Stimulated activated CD4-positive, alpha-beta T cell treated with anti-CD3 and anti-CD28 coated beads, Interleukin-1b, Interleukin-23, amount 100 ng/mL, for 48 hours (primary cell): ENCODE results near the gene STUB1.
A peak's percentile ranks its signal among the peaks of the same experiment; 100 is the strongest.

Source experiments
- DNase-seq: peaks from one replicate; pipeline ENCODE4 v3.0.0-alpha.2; 2020

Gene STUB1

GRCh38 chr16:714558-715476 lies 34.6 kb downstream of the STUB1 start, which contains the start of gene METRN:
METRN (plus strand) TSS chr16:715118; CDS start chr16:715290, 172 bp downstream.
- peak; percentile 85 for DNase-seq

GRCh38 chr16:715477-716199 lies 35.4 kb downstream of the STUB1 start:
- DNase-seq = no peak

- no peak for DNase-seq
Observed at GRCh38 chr16:716200-716568, 36.0 kb downstream of the STUB1 start.

DNA sequence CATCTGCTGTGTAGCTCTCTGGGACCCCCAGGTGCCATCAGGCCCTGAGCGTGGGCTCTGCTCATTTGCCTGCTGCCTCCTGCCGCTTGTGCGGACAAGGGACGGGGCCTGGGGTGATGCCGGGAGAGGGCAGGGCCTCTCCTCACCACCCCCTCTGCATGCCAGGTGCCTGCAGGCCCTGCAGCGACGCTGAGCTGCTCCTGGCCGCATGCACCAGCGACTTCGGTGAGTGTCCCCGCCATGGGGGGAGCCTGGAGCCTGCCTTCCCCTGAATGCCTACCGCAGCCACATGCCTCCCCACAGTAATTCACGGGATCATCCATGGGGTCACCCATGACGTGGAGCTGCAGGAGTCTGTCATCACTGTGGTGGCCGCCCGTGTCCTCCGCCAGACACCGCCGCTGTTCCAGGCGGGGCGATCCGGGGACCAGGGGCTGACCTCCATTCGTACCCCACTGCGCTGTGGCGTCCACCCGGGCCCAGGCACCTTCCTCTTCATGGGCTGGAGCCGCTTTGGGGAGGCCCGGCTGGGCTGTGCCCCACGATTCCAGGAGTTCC lies 36.6 kb downstream of the STUB1 start:
- no peak for DNase-seq

DNA sequence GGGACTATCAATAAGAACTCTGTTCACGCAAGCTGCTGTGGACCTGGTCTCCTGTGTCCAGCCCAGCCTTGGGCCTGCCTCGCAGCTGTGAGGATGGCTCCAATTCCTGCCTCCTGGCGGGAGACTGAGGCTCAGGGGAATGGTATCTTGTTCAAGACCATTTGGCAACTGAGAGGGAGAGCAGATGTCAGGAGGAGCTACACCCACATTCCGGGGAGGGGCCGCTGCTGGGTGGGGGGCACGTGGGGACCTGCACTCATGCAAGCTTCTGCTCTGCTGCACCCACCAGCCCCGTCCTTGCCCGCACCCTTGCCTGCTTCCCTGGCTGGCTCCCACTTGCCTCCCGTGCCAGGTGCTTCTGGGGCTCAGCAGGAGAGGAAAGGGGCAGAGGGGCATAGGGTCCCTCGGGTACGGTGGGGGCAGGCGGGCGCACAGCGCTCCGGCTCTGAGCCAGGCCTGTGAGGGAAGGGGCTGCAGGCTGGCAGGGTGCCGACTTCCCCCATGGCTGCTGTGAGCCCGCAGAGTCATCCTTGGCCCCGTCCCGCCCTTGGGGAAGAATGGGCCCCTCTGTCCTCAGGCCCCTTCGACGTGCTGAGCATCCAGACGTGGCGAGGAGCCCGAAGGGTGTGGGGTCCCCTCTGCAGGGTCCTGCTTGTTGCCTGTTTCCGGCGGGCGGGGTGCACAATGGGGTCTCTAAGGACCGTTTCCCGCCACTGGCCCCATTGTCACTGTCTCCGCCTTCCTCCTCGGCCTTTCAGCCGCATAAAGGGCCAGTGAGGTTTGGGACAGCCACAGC lies 37.4 kb downstream of the STUB1 start:
- DNase-seq = no peak

DNA sequence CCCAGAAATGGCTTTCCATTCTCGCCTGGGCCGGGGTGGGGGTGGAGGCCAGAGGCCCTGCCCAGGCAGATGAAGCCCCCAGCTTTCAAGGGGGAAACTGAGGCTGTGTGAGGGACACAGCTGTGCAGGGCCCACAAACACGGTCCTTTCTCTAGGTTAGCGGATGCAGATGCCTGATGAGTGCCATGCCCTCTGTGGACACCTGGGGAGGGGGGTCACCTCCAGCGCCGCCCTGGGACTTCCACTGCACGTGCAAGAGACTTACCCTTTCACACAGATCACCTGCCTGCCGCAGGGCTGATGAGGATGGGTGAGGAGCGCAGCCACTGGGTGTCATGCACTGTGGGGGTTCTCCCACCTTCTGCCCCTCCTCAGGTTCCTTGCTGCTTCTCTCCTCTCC lies 38.2 kb downstream of the STUB1 start:
- no peak for DNase-seq

GRCh38 chr16:718922-719321 lies 38.7 kb downstream of the STUB1 start:
- DNase-seq = no peak

DNA sequence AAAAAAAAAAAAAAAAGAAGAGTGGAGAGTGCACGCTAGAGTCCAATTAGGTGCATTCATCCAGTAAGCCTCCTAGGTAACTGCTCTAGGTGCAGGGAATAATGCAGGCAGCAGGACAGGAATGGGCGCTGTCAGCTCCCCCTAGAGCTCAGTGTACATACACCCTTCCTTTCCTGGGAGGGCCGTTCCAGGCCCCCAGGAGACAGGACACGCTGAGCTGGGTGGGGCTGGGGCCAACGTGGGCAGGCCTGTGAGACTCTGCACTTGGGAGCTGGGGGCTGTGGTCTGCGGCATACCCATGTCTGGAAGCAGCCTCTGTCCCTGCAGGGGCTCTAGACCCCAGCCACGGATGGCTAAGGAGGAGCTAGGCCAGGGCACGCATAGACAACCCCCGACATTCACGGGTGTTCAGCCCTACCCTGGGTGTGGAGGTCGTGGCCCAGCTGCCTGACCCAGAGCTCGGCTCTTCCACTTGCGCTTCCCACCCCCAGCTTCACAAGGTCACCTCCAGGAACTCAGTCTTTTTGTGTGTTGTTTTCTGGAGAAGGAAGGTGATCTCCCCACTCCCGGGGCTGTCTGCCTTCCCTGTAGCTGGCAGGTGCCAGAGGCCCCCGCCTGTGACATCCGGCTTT lies 39.7 kb downstream of the STUB1 start:
- DNase-seq = no peak

- peak; percentile 46 for DNase-seq
Observed at GRCh38 chr16:720447-720989, 40.3 kb downstream of the STUB1 start.

DNA sequence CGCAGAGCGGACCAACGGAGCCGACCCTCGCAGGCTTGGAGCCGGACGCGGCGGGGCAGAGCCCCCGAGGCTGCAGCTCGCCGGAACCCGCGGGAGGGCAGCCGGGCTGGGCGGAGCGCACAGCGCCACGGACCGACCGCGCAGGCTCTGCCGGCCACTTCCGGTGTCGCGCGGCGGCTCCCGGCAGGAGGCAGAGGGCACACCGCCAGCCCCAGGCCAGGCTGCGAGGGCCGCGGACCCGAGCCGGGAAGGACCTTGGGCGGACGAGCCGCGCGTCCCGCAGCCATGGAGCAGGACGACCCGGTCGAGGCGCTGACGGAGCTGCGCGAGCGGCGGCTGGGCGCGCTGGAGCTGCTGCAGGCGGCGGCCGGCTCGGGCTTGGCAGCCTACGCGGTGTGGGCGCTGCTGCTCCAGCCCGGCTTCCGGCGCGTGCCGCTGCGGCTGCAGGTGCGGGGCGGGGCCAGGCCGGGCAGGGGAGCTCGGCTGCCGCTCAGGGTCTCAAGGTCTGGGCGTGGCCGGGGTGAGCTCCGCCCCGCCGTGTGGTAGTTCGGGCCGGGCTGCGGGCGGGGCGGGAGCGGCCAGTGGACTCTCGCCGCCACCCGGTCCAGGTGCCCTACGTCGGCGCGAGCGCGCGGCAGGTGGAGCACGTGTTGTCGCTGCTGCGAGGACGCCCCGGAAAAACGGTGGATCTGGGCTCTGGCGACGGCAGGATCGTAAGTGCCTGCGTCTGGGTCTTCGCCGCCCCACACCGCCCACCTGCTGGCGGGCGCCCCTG lies 41.0 kb downstream of the STUB1 start, which contains the start of gene ANTKMT:
TSS of gene ANTKMT (plus strand) at position 157 of the 775 bp plus-strand sequence. CDS start at position 286, 129 bp downstream.
- peak; percentile 77 for DNase-seq

DNA sequence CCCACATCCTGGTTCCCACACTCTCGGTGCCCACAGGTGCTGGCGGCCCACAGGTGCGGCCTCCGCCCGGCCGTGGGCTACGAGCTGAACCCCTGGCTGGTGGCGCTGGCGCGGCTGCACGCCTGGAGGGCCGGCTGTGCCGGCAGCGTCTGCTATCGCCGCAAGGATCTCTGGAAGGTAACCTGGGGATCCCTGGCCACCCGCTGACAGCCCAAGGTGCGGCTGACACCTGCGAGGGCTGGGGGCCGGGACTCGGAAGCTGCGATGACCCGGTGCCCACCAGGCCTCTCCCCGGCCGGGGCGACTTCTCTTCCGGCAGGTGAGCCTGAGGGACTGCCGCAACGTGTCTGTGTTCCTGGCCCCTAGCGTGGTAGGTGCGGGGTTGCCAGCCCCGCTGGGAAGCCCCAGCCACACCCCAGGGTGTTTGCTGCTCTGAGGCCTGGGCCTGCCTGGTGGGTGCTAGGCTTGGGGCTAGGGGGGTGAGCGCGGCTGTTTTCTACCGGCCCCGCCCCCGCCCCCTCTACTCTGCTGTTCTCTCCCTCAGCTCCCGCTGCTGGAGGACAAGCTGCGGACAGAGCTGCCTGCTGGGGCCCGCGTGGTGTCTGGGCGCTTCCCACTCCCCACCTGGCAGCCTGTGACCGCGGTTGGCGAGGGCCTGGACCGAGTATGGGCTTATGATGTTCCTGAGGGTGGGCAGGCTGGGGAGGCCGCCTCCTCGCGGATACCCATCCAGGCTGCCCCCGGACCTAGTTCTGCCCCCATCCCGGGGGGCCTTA lies 41.7 kb downstream of the STUB1 start:
- DNase-seq = no peak

DNA sequence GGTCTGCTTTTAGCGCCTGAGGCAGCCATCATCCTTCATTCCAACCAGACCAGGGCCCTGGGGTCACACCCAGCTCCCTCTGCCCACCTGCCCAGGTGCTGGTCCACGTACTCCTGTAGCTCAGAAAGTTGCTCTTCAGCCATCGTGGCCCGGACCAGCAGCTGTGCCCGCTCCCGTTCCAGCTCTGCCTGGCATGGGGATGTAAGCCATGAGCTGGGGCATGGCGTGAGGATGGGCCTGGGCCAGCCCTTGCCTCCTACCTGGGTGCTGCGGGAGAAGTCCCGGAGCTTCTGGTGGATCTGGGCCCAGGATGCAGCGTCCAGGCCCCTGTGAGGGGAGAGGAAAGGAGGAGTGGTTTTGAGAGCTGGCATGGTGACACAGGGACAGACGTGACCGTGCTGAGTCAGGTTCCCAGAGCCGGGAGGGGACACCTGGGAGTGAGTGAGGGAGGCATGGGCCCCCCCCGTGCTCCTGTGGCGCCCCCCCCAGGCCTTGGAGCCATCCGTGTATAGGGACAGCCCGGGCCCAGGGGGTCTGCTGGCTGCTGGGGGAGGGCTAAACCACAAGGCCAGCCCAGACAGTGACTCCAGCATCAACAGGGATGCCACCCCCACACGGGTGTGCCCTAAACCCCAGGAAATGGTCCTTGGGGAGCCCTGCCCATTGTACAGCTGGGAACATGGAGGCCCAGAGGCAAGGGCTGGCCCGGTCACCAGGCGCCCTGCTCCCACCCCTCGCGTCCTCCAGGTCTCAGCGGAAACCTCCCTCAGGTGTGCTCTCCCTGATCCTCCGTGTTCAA lies 42.8 kb downstream of the STUB1 start:
- no peak for DNase-seq

GRCh38 chr16:723695-724094 lies 43.5 kb downstream of the STUB1 start:
- DNase-seq = no peak

DNA sequence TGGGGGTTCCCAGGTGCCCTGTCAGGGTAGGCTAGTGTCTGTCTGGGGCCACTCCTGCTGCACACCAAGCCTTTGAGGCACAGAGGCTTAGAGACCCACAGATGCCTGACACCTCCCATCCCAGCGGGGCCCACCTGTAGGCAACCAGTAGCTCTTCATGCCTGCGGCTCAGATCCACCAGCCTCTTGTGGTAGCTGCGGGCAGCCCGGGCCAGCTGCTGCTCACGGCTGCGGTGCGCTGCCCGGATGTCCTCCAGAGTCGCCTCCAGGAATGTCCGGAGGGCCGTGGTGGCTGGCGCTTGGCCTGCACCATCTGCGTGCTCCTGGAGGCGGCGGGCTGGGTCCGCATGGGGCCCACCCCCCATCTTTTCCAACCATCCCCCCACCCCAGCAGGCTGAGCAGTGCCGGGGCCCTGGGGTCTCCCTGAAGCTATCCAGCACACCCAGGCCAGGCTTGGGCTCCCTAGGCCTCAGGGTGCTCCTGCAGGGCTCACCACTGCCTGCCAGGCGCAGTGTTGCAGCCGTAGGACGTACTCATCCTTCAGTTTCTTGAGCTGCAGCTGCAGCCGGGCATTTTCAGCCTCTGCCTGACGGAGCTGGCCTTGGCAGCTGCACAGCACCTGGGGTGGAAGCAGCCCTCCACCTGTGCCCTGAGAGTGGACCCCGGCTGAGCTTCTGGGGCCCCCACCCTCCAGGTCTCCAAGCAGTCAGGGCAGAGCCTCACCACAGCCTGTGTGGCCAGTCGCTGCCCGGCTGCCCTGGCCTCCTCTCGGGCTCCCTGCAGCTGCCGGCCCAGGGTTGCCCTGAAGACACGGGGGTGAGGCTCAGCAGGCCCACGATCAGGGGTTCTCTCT lies 44.2 kb downstream of the STUB1 start:
- DNase-seq = no peak

DNA sequence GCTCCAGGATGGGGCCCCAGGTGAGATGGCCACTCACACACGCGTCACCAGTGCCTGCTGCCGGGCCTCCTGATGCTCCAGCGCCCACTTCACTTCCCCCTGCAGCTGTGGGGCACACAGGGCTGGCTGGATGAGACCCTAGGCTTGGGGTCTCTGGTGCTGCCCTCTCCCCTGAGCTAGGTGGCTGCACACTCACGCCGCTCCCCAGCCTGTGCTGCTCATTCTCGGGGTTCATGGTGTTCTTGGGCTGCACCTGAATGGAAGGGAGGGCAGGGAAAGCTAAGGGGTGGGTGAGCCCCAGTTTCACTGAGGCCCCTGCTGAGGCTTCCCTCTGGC lies 44.8 kb downstream of the STUB1 start:
- DNase-seq = no peak

- DNase-seq = no peak
Observed at GRCh38 chr16:725463-726187, 45.4 kb downstream of the STUB1 start.

DNA sequence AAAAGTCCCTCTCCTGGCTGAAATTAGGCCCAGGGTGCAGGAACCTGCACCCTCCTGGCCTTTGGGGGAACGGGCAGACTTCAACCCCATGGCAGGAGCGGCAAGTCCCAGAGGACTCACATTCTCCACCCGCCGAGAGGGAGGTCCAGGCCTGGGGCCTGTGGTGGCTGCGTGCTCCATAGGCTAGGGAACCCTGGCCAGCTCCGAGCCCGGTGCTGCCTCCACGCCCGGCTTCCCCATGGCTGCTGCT lies 45.9 kb downstream of the STUB1 start:
- no peak for DNase-seq
